ENCODE measurements around the gene KREMEN2.
A peak's percentile ranks its signal among the peaks of the same experiment; 100 is the strongest.

Gene KREMEN2

DNA sequence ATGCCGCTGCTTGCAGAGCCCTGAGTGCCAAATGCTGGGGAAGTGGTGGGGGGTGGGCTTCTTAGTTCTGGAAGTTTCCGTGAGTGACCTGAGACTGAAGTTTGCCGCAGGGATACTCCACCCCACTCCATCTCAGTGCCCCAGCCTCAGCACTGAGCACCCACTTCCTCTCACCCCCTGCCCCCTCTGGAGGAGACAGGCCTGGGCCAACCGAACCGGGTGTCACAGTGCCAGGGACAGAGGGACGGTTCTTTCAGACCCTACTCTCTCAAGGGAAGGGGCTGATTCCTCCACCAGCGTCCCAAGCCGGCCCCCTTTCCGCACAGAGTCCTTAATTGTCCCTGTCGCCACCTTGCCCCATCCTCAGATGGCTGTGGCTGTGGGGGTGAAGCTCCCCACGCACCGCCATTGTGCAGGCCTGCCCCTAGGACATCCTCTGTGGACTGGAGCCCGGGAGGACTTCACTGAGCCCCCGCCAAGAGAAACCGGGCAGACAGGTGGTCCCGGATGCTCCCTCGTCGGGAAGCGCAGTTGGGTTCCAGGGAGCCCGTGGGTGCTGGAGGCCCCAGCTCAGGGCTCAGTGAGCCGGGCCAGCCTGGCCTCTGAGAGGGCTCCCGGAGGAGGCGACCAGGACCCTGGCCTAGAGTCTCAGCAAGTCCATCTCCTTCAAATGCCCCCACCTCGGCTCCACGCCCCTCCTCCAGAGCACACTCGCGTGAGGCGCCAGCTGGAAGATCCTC lies 1.6 kb upstream of the KREMEN2 start:
- no peak overlapping the region for H2BK5ac ChIP-seq (ENCODE audit: low read depth, low read length, poor library complexity, severe bottlenecking)
- H3K18ac ChIP-seq (ENCODE audit: low read depth in 1 of 2, low read length in 2 of 2), result no peak overlapping the region
- no peak overlapping the region for H3K4ac ChIP-seq (ENCODE audit: low read depth in 1 of 2, low read length in 2 of 2)
- 59% methylated on average over 25 of the region's 28 CpGs for WGBS
- H3K14ac ChIP-seq (ENCODE audit: low read length in 2 of 2), result no peak overlapping the region
- H3K36me3 ChIP-seq (ENCODE audit: control insufficient read depth in 1 of 2, insufficient read depth in 2 of 2, low read depth in 1 of 2, low read length in 2 of 2), result peaks cover 0 to 5% of the 10 kb centered on the region in 2 experiments
- no peak overlapping the region for H3K4me2 ChIP-seq (ENCODE audit: low read length, poor library complexity, severe bottlenecking)
- no peak for DNase-seq
- no peak overlapping the region for H2AK5ac ChIP-seq (ENCODE audit: low read length, severe bottlenecking)
- H3K9me3 ChIP-seq (ENCODE audit: control insufficient read depth, low read length), result no peaks in the 10 kb centered on the region
- peak overlapping the region; percentile 11 for H4K91ac ChIP-seq (ENCODE audit: low read length)
- H2BK120ac ChIP-seq (ENCODE audit: low read depth, low read length), result no peak overlapping the region
- peaks cover 29% of the 10 kb centered on the region for H3K4me1 ChIP-seq (ENCODE audit: control insufficient read depth, insufficient read depth, low read depth, low read length)
- no peak overlapping the region for H3K9ac ChIP-seq (ENCODE audit: low read length)
- no peak overlapping the region for H2BK15ac ChIP-seq (ENCODE audit: low read depth, poor library complexity, severe bottlenecking)
- no peak overlapping the region for H2BK12ac ChIP-seq (ENCODE audit: low read length in 2 of 2)
- no peak overlapping the region for H3K23ac ChIP-seq (ENCODE audit: low read length in 2 of 2)
- H4K8ac ChIP-seq (ENCODE audit: low read length), result no peak overlapping the region
- H3K4me3 ChIP-seq (ENCODE audit: insufficient read depth in 1 of 2, low read depth in 1 of 2, low read length in 2 of 2), result no peak overlapping the region
- no peaks in the 10 kb centered on the region for H3K79me1 ChIP-seq (replicated peaks; ENCODE audit: low read length, poor library complexity, severe bottlenecking)
- H3K27ac ChIP-seq (ENCODE audit: low read length, poor library complexity, severe bottlenecking), result no peak overlapping the region
- H3K27me3 ChIP-seq (ENCODE audit: control insufficient read depth in 1 of 2, insufficient read depth in 1 of 2, low read length in 2 of 2), result peaks cover 59 to 75% of the 10 kb centered on the region in 2 experiments
- no peak overlapping the region for H2AFZ ChIP-seq (ENCODE audit: low read depth, low read length)

DNA sequence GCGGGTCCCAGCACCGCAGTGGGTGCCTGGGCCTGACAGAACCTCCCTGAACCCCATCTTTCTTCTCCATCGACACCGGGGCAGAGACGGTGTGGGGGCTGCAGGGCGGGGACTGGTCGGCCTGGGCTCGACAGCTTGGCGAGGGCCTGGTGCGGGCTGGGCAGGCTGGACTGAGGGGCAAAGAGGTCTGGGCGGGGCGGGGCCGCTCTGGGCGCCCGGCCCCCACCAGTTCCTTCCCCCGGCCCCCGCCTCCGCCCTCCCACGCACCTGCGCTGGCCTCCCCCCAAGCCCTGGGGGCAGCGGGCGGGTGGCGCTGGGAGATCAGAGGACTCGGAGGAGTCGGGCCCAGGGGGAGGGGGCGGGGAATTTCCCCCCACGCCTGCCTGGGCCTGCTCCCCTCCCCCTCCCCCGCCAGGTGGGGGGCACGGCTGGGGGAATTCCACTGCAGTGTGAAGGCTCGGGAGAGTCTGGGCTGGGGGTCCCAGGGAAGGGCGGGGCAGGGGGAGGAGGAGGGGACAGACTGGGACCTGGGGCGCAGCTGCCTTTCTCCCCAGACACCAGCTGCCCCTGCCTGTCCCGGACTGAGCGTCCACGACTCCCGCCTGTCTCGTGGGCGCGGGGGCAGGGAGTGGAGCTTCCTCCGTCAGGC lies 877 bp upstream of the KREMEN2 start:
- WGBS, result 6% methylated on average over 18 of the region's 40 CpGs

DNA sequence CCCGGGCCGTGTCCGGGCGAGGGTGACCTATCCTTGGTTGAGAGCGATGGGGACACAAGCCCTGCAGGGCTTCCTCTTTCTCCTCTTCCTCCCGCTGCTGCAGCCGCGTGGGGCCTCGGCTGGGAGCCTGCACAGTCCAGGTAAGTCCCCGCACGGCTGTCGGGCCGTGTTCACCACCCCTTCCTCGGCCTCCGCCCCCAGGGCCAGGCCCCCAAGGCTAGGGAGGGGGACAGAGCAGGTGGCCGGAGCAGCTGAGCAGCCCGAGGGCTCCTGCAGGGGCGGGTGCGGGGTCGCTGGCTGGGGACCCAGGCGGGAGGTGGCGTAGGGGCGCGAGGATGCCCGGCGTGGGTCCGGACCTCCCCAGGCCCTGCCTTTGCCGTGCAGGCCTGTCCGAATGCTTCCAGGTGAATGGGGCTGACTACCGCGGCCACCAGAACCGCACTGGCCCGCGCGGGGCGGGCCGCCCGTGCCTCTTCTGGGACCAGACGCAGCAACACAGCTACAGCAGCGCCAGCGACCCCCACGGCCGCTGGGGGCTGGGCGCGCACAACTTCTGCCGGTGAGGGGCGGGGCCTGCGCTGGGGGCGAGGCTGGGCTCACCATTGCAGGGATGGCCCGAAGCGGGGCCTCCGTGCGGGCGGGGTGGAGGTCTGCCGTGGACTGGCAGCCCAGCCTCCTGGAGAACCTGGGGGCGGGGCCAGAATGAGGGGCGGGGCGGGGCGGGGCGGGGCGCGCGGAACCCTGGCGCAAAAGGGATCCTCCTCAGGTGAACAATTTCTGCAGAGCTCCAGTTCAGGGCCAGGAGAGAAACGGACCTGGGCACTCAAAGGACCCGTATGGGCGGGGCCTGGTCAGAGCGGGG lies 631 bp downstream of the KREMEN2 start:
- Histone ChIP-seq H3K4me1 (ENCODE audit: control insufficient read depth, insufficient read depth, low read depth, low read length) (peaks cover 41% of the 10 kb centered on the region), H3K23ac (ENCODE audit: low read length in 2 of 2) (peak overlapping the region in 1 of 2 experiments; percentile 80), H2BK120ac (ENCODE audit: low read depth, low read length) (no peak overlapping the region), H3K9ac (ENCODE audit: low read length) (no peak overlapping the region), H2AK5ac (ENCODE audit: low read length, severe bottlenecking) (no peak overlapping the region), H2BK5ac (ENCODE audit: low read depth, low read length, poor library complexity, severe bottlenecking) (no peak overlapping the region), H3K9me3 (ENCODE audit: control insufficient read depth, low read length) (no peaks in the 10 kb centered on the region), H3K27ac (ENCODE audit: low read length, poor library complexity, severe bottlenecking) (no peak overlapping the region), H3K4me2 (ENCODE audit: low read length, poor library complexity, severe bottlenecking) (peak overlapping the region; percentile 70), H3K4me3 (ENCODE audit: insufficient read depth in 1 of 2, low read depth in 1 of 2, low read length in 2 of 2) (peak overlapping the region in 1 of 2 experiments; percentile 42), H3K4ac (ENCODE audit: low read depth in 1 of 2, low read length in 2 of 2) (no peak overlapping the region), H2BK15ac (ENCODE audit: low read depth, poor library complexity, severe bottlenecking) (no peak overlapping the region), H3K79me1 (replicated peaks; ENCODE audit: low read length, poor library complexity, severe bottlenecking) (peaks cover 2% of the 10 kb centered on the region), H2BK12ac (ENCODE audit: low read length in 2 of 2) (no peak overlapping the region), H2AFZ (ENCODE audit: low read depth, low read length) (no peak overlapping the region), H3K27me3 (ENCODE audit: control insufficient read depth in 1 of 2, insufficient read depth in 1 of 2, low read length in 2 of 2) (peaks cover 58 to 79% of the 10 kb centered on the region in 2 experiments), H4K8ac (ENCODE audit: low read length) (no peak overlapping the region), H3K18ac (ENCODE audit: low read depth in 1 of 2, low read length in 2 of 2) (no peak overlapping the region), H4K91ac (ENCODE audit: low read length) (no peak overlapping the region), H3K36me3 (ENCODE audit: control insufficient read depth in 1 of 2, insufficient read depth in 2 of 2, low read depth in 1 of 2, low read length in 2 of 2) (peaks cover 0 to 5% of the 10 kb centered on the region in 2 experiments), H3K14ac (ENCODE audit: low read length in 2 of 2) (no peak overlapping the region)
- under 1% methylated on average over 52 of the region's 68 CpGs for WGBS
- DNase-seq, result no peak

More for the DNA sequence above, 877 bp upstream of the KREMEN2 start:
- H3K27me3 ChIP-seq (ENCODE audit: control insufficient read depth in 1 of 2, insufficient read depth in 1 of 2, low read length in 2 of 2), result peaks cover 65 to 82% of the 10 kb centered on the region in 2 experiments
- H3K4ac ChIP-seq (ENCODE audit: low read depth in 1 of 2, low read length in 2 of 2), result no peak overlapping the region
- H3K4me3 ChIP-seq (ENCODE audit: insufficient read depth in 1 of 2, low read depth in 1 of 2, low read length in 2 of 2), result peak overlapping the region; percentile 46 to 51
- peak overlapping the region; percentile 70 for H3K4me2 ChIP-seq (ENCODE audit: low read length, poor library complexity, severe bottlenecking)
- H3K18ac ChIP-seq (ENCODE audit: low read depth in 1 of 2, low read length in 2 of 2), result no peak overlapping the region
- no peak overlapping the region for H3K27ac ChIP-seq (ENCODE audit: low read length, poor library complexity, severe bottlenecking)
- H3K79me1 ChIP-seq (replicated peaks; ENCODE audit: low read length, poor library complexity, severe bottlenecking), result no peaks in the 10 kb centered on the region
- no peaks in the 10 kb centered on the region for H3K9me3 ChIP-seq (ENCODE audit: control insufficient read depth, low read length)
- no peak overlapping the region for H4K91ac ChIP-seq (ENCODE audit: low read length)
- no peak overlapping the region for H3K14ac ChIP-seq (ENCODE audit: low read length in 2 of 2)
- peaks cover 0 to 5% of the 10 kb centered on the region in 2 experiments for H3K36me3 ChIP-seq (ENCODE audit: control insufficient read depth in 1 of 2, insufficient read depth in 2 of 2, low read depth in 1 of 2, low read length in 2 of 2)
- no peak overlapping the region for H2BK12ac ChIP-seq (ENCODE audit: low read length in 2 of 2)
- H2BK15ac ChIP-seq (ENCODE audit: low read depth, poor library complexity, severe bottlenecking), result no peak overlapping the region
- no peak overlapping the region for H3K9ac ChIP-seq (ENCODE audit: low read length)
- DNase-seq, result no peak
- H3K23ac ChIP-seq (ENCODE audit: low read length in 2 of 2), result peak overlapping the region in 1 of 2 experiments; percentile 28
- H2AK5ac ChIP-seq (ENCODE audit: low read length, severe bottlenecking), result no peak overlapping the region
- no peak overlapping the region for H2AFZ ChIP-seq (ENCODE audit: low read depth, low read length)
- no peak overlapping the region for H2BK5ac ChIP-seq (ENCODE audit: low read depth, low read length, poor library complexity, severe bottlenecking)
- H4K8ac ChIP-seq (ENCODE audit: low read length), result no peak overlapping the region
- no peak overlapping the region for H2BK120ac ChIP-seq (ENCODE audit: low read depth, low read length)
- peaks cover 29% of the 10 kb centered on the region for H3K4me1 ChIP-seq (ENCODE audit: control insufficient read depth, insufficient read depth, low read depth, low read length)

All from mesenchymal stem cell (in vitro differentiated cells and primary cell).